Gastroesophageal sphincter (tissue), 3 donors: ENCODE results near the gene PARP8.

Source experiments
- CTCF ChIP-seq, 4 experiments: fragments of 200-600 bp in 2 of 4; fragments of 450-650 bp in 2 of 4; sonication (generic) in 1 of 4; IDR thresholded peaks; one replicate each; pipeline ENCODE4 v1.5.1; 2017 to 2019; ENCODE audit warnings: antibody characterized with exemption in 4 of 4, mild to moderate bottlenecking in 2 of 4, moderate library complexity in 2 of 4
- EP300 ChIP-seq: sonication (generic); formaldehyde crosslinking; IDR thresholded peaks from one replicate; pipeline ENCODE4 v1.6.1; 2017; ENCODE audit warnings: antibody characterized with exemption, mild to moderate bottlenecking
- POLR2A ChIP-seq, 2 donors: fragments of 450-650 bp; IDR thresholded peaks; one replicate each; pipeline ENCODE4 v1.6.1; 2017; ENCODE audit warnings: antibody characterized with exemption in 2 of 2, mild to moderate bottlenecking in 2 of 2, moderate library complexity in 1 of 2
- POLR2AphosphoS5 ChIP-seq: sonication (generic); formaldehyde crosslinking; IDR thresholded peaks from one replicate; pipeline ENCODE4 v1.6.1; 2017; ENCODE audit warnings: antibody characterized with exemption

DNA sequence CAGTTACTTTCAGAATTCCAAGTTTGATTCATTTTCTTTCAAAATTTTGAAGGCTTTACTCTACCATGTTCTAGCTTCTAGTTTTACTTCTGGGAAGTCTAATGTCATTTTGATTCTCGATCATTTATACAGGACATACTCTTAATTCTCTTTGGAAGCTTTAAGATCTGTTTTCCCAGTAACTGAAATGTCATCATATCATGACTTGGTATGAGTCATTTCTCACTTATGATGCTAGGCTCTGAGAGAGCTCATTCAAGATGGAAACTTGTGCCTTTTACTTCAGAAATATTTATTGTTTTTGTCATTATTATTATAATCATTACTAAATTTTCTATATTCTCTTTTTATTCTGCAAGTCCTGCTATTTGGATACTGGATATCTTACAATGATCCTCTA, 222.3 kb downstream of the PARP8 start:
- TF ChIP-seq POLR2A (IDR thresholded peaks at IDR 0.05) = no peak
- TF ChIP-seq POLR2AphosphoS5 = no peak
- no peak for TF ChIP-seq CTCF (IDR thresholded peaks at IDR 0.05)
- TF ChIP-seq EP300 = no peak
